NCI-H2227 treated with DMSO at 0.1 percent for 48 hours (cell line): Measurements from ENCODE around the gene JAKMIP3.

Source experiments
- DNase-seq: peaks from one replicate; lab custom pipeline; 2025; lab: John Stamatoyannopoulos, UW

JAKMIP3 gene

DNA sequence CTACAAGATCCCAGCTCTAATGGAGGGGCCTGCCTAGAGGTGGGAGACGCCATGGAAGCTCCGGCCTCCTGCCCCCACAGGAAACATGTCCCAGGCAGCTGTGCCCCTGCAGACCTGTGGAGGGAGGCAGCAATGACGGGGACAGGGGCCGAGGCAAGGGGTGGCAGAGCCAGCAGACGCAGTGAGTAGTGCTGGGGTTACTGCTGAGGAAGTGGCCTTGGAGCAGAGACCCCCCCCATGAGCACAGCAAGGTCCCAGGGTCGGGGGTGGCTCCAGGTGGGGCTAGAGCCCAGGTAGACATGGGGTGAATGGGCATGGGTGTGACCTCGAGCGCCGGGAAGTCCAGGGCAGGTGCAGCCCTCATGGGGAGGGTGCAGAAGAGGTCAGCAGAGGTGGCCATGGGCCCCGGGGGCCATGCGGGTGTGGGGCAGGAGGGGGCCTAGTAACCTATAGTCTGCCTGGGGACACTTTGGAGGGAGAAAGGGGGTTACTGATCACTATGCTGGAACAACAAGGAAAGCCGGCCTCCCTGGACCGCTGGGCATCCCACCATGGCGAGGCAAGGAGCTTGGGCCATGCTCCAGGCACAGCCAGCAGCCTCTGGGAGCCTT is 45.5 kb downstream of the JAKMIP3 start:
- no peak for DNase-seq

DNA sequence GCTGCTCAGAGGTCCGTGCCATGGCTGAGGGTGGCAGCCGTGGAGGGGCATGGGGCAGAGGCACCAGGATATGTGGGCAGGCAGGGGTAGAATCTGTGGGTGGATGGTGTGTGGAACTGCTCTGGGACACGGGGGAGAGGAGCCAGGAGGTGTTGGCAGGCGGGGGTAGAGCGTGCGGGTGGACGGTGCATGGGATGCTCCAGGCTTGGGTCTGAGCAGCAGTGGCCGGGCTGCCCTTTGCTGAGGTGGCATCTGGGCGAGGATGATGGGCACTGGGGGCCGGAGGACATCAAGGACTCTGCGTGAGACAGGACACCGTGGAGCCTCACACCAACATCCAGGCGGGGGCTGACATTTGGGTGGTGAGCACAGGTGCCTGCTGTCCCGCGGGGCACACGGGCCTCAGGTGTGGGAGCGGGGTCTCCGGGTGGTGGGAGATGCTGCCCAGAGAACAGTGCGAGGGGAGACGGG is 46.2 kb downstream of the JAKMIP3 start:
- DNase-seq = no peak

DNA sequence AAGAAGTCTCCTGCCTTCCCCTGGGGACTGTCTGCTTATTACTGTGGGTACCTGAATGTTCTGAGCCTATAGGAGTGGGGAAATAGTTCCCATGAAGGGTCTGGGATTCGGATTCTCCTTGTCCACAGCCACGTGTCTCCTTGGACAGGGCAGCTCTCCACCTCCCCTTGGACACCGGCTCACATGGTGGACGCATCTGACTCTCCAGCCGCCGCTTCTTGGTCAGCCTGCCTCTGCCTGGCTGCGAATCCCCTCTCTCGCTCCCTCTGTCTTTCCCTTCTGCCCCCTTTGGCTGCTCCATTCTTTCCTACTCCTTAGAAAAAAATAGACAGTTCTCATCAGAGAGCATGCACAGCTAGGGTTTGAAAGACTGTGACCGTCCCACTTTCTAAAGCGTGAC is 46.9 kb downstream of the JAKMIP3 start:
- DNase-seq = no peak

DNA sequence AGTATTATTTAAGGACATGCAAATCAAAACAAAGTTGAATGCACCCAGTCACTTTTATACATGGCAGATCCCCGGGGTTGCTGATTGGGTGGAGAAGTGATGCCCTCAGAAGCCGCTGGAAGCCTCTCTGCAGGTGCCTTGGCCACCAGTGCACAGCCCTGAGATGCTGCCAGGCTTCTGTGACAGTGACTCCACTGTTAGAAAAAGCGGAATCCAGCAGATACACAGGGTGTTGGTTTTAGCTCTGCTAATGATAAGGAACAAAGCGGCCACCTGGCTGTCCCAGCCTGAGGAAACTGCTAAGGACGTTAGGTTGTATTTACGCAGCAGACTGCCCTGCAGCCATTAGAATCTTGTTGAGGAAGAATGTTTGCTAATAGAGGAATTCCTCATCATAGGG is 47.5 kb downstream of the JAKMIP3 start:
- DNase-seq = no peak

DNA sequence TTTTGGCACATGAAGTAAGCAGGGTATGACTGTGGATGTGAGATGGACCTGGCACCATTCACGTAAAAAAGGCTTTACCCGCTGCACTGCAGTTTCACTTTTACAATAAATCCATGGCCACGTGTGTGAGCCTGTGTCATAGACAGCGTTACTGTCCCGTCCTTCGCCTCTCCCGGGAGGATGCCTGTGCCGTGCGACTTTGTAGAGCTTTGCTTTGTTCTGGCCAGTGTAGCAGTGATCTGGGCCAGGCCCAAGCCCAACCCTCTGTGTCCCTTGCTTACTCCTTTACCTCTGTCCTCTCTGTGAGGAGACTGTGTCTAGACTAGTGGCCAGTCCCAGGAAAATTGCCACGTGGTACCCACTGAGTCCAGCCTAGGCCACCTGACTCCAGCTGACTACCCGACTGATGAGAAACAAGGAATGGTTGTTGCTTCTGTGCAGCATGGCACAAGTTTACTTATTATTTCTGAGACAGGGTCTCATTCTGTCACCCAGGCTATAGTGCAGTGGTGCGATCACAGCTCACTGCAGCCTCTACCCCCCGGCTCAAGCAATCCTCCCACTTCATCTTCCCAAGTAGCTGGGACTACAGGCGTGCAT is 48.1 kb downstream of the JAKMIP3 start:
- no peak for DNase-seq

DNA sequence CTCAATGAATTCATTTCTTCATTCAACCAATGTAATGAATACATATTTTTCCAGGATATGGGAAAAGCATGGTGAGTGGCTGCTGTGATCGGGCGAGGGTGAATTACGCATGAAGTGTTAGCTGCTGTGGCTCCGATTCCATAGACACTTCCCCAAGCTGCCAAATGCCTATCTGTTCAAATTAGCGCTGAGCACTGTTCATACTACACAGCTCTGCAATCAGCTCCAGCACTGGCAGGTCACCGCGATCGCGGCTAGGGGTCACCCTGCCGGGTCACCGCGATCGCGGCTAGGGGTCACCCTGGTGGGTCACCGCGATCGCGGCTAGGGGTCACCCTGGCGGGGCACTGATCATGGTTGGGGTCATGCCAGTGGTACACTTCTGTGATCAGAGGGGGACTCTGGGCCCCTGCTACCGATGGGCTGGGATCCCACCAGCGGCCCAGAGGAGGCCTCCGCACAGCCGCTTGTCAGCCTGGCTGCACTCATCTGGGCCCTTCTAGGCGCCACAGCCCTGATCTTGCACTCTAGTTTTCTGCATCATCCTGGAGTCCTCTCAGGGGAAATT is 49.3 kb downstream of the JAKMIP3 start:
- no peak for DNase-seq
